ENCODE results near the gene OR6M1.

GRCh38 chr11:123801765-123802164 lies 4.4 kb downstream of the OR6M1 start:
- TF ChIP-seq RAD21 (IDR thresholded peaks at IDR 0.05; ENCODE audit: low read depth) (no peak), MAX (IDR thresholded peaks at IDR 0.05) (no peak), REST (IDR thresholded peaks at IDR 0.05; ENCODE audit: low read depth) (no peak), FOXM1 (IDR thresholded peaks at IDR 0.05; ENCODE audit: borderline replicate concordance, low read depth) (no peak), TAF1 (IDR thresholded peaks at IDR 0.05; ENCODE audit: low read depth) (no peak)
